DOHH2 (cell line): ENCODE measurements around the gene ZFHX2.

Experiments used
- CTCF ChIP-seq: fragments of 200-600 bp; sonication (generic); IDR thresholded peaks from one replicate; pipeline ENCODE4 v1.5.1; 2014; ENCODE audit warnings: antibody characterized with exemption, mild to moderate bottlenecking, low read depth, low read length; ENCODE audit not compliant: poor library complexity, severe bottlenecking
- EZH2phosphoT487 ChIP-seq: fragments of 200-600 bp; sonication (generic); IDR thresholded peaks from 2 replicates; pipeline ENCODE4 v1.6.1; 2017; ENCODE audit warnings: borderline replicate concordance, mild to moderate bottlenecking, antibody characterized with exemption, low read length, moderate library complexity, mixed read lengths

GRCh38 chr14:23481362-23481970 is 70.1 kb downstream of the ZFHX2 start:
- TF ChIP-seq CTCF (no peak), EZH2phosphoT487 (no peak)
